ENCODE results near the gene TTC28. TPM values are rescaled to one million over a fixed set of nuclear protein-coding genes. Genes with fewer than 3 reads are reported as not detected.
"Not testable (repeated sequence)": the region's sequence is repeated elsewhere in the genome, so short reads cannot be mapped to it uniquely, and the experiment has no call there.

Gene TTC28
- total and polyA plus RNA-seq, 8 donors, result 2.2 to 18.6 (median 11.5) TPM

DNA sequence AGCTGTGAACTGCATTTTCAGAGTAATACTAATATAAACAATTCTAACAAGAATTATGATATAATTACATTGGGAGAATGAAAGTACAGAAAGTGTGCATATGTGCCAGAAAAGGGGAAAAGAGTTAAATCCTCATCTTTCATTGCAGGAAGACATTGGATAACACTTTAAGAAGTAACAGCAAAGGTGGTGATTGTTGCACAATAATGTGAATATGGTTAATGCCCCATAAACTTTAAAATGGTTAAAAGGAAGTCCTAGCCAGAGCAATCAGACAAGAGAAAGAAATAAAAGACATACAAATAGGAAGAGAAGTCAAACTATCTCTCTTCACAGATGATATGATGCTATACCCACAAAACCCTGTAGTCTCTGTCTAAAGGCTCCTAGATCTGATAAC is 111.5 kb downstream of the TTC28 start:
- FAIRE-seq, result no peak
- DNase-seq, result no peak
- Histone ChIP-seq H3K27me3 (no peaks in the 10 kb centered on the region), H3K36me3 (no peaks in the 10 kb centered on the region), H3K4me1 (peaks cover 0 to 6% (median 3%) of the 10 kb centered on the region in 3 donors), H3K4me3 (no peak overlapping the region), H3K9me3 (no peaks in the 10 kb centered on the region), H3K27ac (no peak overlapping the region)
- TF ChIP-seq, protein P1, sequence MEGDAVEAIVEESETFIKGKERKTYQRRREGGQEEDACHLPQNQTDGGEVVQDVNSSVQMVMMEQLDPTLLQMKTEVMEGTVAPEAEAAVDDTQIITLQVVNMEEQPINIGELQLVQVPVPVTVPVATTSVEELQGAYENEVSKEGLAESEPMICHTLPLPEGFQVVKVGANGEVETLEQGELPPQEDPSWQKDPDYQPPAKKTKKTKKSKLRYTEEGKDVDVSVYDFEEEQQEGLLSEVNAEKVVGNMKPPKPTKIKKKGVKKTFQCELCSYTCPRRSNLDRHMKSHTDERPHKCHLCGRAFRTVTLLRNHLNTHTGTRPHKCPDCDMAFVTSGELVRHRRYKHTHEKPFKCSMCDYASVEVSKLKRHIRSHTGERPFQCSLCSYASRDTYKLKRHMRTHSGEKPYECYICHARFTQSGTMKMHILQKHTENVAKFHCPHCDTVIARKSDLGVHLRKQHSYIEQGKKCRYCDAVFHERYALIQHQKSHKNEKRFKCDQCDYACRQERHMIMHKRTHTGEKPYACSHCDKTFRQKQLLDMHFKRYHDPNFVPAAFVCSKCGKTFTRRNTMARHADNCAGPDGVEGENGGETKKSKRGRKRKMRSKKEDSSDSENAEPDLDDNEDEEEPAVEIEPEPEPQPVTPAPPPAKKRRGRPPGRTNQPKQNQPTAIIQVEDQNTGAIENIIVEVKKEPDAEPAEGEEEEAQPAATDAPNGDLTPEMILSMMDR (IDR thresholded peaks at IDR 0.05), result no peak
- ATAC-seq, result no peak
- intact Hi-C loops (cut with DNase I), result no loop called here

DNA sequence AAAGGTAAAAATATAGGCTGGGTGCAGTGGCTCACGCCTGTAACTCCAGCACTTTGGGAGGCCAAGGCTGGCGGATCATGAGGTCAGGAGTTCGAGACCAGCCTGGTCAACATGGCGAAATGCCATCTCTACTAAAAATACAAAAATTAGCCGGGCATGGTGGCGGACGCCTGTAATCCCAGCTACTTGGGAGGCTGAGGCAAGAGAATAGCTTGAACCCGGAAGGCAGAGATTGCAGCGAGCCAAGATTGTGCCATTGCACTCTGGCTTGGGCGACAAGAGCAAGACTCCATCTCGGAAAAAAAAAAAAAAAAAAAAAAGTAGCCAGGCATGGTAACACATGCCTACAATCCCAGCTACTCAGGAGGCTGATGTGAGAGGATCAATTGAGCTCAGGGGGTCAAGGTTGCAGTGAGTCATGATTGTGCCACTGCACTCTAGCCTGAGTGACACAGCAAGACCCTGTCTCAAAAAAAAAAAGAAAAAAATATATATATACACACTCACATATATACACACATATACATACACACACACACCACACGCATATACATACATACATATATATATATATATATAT is 112.6 kb downstream of the TTC28 start:
- intact Hi-C loops (cut with DNase I); ATAC-seq; H3K4me1 ChIP-seq; H3K27me3 ChIP-seq; H3K4me3 ChIP-seq; H3K36me3 ChIP-seq; DNase-seq; FAIRE-seq; H3K27ac ChIP-seq; H3K9me3 ChIP-seq: not testable (repeated sequence)
- 89 to 95% methylated on average over 12 of the region's 12 CpGs for WGBS, 2 donors

DNA sequence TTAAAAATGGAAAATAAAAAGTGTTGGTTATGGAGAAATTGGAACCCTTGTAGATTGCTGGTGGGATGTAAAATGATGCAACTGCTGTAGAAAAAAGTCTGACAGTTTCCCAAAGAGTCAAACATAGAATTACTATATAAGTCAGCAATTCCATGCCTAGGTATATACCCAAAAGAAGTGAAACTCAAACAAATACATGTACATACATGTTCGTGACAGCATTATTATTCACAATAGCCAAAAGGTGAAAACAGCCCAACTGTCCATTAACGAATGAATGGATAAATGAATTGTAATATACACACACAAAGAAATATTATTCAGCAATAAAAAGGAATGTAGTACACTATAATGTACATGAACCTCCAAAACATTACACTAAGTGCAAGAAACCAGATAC is 116.0 kb downstream of the TTC28 start:
- no peak overlapping the region for H3K27ac ChIP-seq
- H3K4me1 ChIP-seq, result peaks cover 0 to 6% (median 5%) of the 10 kb centered on the region in 3 donors
- no peak for ATAC-seq
- no peak overlapping the region for H3K4me3 ChIP-seq
- no peaks in the 10 kb centered on the region for H3K36me3 ChIP-seq
- DNase-seq, result no peak
- no peaks in the 10 kb centered on the region for H3K27me3 ChIP-seq
- FAIRE-seq, result no peak
- 88 to 94% methylated on average over 2 of the region's 2 CpGs for WGBS, 2 donors
- no peaks in the 10 kb centered on the region for H3K9me3 ChIP-seq
- intact Hi-C loops (cut with DNase I), result no loop called here
- TF ChIP-seq, protein P1 (IDR thresholded peaks at IDR 0.05), result no peak

DNA sequence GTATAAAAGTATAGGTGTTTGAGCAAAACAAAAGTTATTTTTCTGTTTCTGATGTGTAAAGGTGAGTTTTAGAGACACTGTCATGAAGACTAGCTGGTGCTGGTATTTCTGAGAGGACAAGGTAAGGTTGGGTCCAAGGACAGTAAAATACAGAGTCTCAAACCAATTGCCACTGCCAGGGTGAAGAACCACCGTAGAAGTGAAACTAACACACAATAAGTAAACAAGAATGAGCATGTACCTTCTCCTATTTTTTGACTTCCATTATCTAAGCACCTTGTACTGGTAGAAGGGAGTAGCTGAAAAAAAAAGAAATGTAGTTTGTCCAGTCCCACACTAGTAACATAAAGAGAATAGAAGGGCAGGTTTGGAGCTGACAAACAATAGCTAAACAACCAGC is 117.3 kb downstream of the TTC28 start:
- ATAC-seq (no peak), FAIRE-seq (no peak), DNase-seq (no peak)
- 83 to 90% methylated on average over 1 of the region's 1 CpG for WGBS, 2 donors
- TF ChIP-seq, protein P1 (IDR thresholded peaks at IDR 0.05), result no peak
- Histone ChIP-seq H3K4me1 (peaks cover 0 to 6% (median 5%) of the 10 kb centered on the region in 3 donors), H3K9me3 (no peaks in the 10 kb centered on the region), H3K27me3 (no peaks in the 10 kb centered on the region), H3K4me3 (no peak overlapping the region), H3K36me3 (no peaks in the 10 kb centered on the region), H3K27ac (no peak overlapping the region)
- intact Hi-C loops (cut with DNase I), result no loop called here

DNA sequence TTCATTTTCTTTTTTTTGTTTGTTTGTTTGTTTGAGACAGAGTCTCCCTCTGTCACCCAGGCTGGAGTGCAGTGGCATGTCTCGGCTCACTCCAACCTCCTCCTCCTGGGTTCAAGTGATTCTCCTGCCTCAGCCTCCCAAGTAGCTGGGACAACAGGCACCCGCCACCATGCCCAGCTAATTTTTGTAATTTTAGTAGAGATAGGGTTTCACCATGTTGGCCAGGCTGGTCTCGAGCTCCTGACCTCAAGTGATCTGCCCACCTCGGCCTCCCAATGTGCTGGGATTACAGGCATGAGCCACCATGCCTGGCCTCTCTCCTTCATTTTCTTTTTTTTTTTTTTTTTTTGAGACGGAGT is 118.9 kb downstream of the TTC28 start:
- FAIRE-seq, ATAC-seq: not testable (repeated sequence)

DNA sequence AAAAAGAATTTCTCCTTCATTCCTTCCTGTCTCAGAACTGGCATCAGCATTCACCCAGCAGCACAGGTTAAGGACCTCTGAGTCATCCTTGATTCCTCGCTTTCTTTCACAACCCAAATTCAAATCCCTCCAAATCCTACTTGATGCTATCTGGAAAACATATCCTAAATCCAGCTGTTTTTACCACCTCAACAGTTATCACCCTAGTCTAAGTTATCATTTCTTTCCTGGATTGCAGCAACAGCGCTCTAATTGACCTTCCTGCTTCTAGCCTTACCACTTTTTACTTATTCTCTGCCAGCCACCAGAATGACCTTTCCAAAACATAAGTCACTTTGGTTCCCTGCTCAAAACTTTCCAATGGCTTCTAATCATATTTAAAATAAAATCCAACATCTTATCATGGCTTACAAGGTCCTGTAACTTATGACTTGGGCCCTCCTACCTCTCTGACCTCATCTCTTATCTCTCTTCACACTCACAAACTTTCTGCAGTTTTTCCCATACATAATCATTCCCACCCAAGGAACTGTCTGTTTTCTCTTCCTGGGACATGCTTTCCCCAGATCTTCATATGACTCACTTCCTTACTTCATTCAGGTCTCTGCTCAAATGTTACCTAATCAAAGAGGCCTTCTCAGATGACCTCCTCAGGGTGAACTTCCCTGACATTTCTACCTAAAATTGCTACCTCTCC is 119.4 kb downstream of the TTC28 start:
- peaks cover 0 to 6% (median 5%) of the 10 kb centered on the region in 3 donors for H3K4me1 ChIP-seq
- no peaks in the 10 kb centered on the region for H3K27me3 ChIP-seq
- no peaks in the 10 kb centered on the region for H3K36me3 ChIP-seq
- peak overlapping the region in 1 of 4 donors; percentile 0 for H3K27ac ChIP-seq
- no peak overlapping the region for H3K4me3 ChIP-seq
- TF ChIP-seq, protein P1 (IDR thresholded peaks at IDR 0.05), result no peak
- intact Hi-C loops (cut with DNase I), result no loop called here
- ATAC-seq, result peak; percentile 69 to 91 (median 80)
- no peak for FAIRE-seq
- WGBS, 2 donors, result 63 to 67% methylated on average over 2 of the region's 2 CpGs
- DNase-seq, result no peak
- no peaks in the 10 kb centered on the region for H3K9me3 ChIP-seq

More for the DNA sequence above, 118.9 kb downstream of the TTC28 start:
- H3K27me3 ChIP-seq; H3K4me3 ChIP-seq; H3K27ac ChIP-seq; H3K36me3 ChIP-seq; H3K4me1 ChIP-seq; DNase-seq; intact Hi-C loops (cut with DNase I); H3K9me3 ChIP-seq: not testable (repeated sequence)
- 95 to 96% methylated on average over 4 to 5 of the region's 5 CpGs for WGBS, 2 donors
